ENCODE measurements around the gene SNX1. TPM values are rescaled to one million over a fixed set of nuclear protein-coding genes. Genes with fewer than 3 reads are reported as not detected.

Gene SNX1
- total RNA-seq, 4 donors from 2014 or later, result 65.6 to 122 (median 83.8) TPM

DNA sequence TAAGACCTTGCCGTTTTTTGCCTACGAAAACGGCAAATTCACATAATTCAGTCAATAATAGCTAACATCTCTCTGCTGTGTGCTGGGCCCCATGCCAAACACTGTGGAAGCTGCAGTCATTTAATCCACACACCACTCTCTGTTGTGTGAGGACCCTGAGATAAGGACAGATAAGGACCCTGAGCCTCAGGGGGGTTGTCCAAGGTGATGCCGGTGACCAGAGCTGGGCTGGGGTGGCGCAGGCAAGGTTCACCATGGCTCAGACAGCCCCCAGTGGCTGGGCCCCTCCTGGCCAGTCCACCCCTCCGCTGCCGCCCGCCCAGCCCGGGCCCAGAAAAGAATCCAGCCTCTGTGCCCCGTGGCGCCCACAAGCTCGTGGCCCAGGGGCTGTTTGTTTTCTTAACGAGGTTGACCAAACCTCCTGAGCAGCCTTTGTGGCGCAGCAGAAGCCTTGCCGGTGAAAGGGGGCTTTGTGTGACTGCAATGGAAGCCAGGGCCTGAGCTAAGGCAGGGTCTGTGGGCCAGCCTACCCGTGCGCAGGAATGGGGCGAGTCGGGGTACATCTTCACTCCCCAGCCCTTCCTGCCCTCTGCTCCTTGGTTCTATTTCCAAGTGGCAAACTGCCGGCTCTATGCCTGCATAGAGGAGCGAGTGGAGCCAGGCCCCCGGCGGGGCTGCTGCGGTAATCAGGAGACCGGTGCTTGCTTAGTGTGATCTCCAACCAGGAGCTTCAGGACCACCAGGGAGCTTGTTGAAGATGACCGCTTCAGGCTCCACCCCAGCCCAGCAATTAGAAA is 51.3 kb downstream of the SNX1 start:
- no peak for DNase-seq
- TF ChIP-seq, protein P1, sequence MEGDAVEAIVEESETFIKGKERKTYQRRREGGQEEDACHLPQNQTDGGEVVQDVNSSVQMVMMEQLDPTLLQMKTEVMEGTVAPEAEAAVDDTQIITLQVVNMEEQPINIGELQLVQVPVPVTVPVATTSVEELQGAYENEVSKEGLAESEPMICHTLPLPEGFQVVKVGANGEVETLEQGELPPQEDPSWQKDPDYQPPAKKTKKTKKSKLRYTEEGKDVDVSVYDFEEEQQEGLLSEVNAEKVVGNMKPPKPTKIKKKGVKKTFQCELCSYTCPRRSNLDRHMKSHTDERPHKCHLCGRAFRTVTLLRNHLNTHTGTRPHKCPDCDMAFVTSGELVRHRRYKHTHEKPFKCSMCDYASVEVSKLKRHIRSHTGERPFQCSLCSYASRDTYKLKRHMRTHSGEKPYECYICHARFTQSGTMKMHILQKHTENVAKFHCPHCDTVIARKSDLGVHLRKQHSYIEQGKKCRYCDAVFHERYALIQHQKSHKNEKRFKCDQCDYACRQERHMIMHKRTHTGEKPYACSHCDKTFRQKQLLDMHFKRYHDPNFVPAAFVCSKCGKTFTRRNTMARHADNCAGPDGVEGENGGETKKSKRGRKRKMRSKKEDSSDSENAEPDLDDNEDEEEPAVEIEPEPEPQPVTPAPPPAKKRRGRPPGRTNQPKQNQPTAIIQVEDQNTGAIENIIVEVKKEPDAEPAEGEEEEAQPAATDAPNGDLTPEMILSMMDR (IDR thresholded peaks at IDR 0.05), result no peak
- no peak for TF ChIP-seq POLR2A (IDR thresholded peaks at IDR 0.05)
- Histone ChIP-seq H3K36me3 (peaks cover 0 to 17% (median 0%) of the 10 kb centered on the region in 3 donors), H3K4me3 (no peak overlapping the region), H3K9me3 (no peaks in the 10 kb centered on the region), H3K27ac (no peak overlapping the region), H3K4me1 (peaks cover under 1 to 12% (median 7%) of the 10 kb centered on the region in 4 donors), H3K27me3 (peaks cover 0 to 6% of the 10 kb centered on the region in 2 donors)

DNA sequence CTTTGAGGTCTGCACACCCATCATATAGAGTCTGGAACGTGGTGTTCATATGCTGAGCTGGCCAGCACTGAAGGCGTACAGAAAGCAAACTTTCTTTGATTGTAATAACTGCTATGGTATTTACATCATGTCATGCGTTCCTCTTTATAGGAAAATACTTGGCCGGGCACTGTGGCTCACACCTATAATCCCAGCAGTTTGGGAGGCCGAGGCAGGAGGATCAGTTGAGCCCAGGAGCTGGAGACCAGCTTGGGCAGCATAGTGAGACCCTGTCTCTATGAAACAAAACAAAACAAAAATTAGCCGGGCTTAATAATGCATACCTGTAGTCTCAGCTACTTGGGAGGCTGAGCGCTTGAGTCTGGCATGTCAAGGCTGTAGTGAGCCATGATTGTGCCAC is 52.4 kb downstream of the SNX1 start:
- peaks cover 0 to 16% of the 10 kb centered on the region in 2 donors for H3K27me3 ChIP-seq
- H3K4me1 ChIP-seq, result peaks cover 5 to 21% (median 13%) of the 10 kb centered on the region in 4 donors
- H3K4me3 ChIP-seq, result no peak overlapping the region
- no peak for DNase-seq
- H3K36me3 ChIP-seq, result peaks cover 0 to 13% (median 0%) of the 10 kb centered on the region in 3 donors
- H3K27ac ChIP-seq, result no peak overlapping the region
- H3K9me3 ChIP-seq, result no peaks in the 10 kb centered on the region
- TF ChIP-seq, protein P1 (IDR thresholded peaks at IDR 0.05), result no peak
- no peak for TF ChIP-seq POLR2A (IDR thresholded peaks at IDR 0.05)

DNA sequence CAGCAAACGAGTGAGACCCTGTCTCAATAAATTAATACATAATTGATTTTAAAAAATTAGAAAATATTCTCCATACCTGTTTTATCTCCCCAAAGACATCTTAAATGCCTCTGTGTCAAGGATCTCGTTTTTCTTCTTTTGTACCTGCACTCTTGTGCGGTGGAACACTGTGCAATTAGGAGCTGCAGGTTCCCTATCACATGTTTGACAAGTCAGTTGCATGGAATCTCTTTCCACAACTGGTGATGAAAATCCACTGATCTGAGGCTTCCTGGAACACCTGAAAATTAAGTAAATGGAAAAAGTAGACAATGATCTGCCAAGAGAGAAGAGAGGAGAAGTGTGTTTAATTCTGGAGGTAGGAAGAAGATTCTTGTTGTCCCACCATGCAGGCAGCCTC is 52.8 kb downstream of the SNX1 start:
- Histone ChIP-seq H3K36me3 (peaks cover 0 to 8% (median 0%) of the 10 kb centered on the region in 3 donors), H3K9me3 (no peaks in the 10 kb centered on the region), H3K4me1 (peaks cover 5 to 25% (median 16%) of the 10 kb centered on the region in 4 donors), H3K27me3 (peaks cover 0 to 16% of the 10 kb centered on the region in 2 donors), H3K27ac (no peak overlapping the region), H3K4me3 (no peak overlapping the region)
- no peak for DNase-seq
- TF ChIP-seq POLR2A (IDR thresholded peaks at IDR 0.05), result no peak
- TF ChIP-seq, protein P1 (IDR thresholded peaks at IDR 0.05), result no peak

DNA sequence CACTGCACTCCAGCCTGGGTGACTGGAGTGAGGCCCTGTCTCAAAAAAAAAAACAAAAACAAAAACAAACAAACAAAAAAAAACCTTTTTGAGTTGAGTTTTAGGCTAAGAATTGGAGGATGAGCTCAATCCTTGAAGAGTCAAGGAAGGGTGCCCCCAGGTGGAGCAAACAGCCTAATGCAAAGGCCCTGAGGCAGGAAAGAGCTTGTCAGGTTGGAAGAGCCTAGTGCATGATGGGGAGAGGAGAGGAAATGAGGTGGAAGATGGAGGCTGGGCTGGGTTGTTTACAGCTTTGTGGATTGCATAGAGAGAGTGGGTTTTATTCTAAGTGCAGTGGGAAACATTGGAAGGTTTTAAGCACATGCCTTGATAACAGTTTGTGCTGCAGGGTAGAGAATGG is 53.6 kb downstream of the SNX1 start:
- TF ChIP-seq, protein P1 (IDR thresholded peaks at IDR 0.05), result no peak
- TF ChIP-seq POLR2A (IDR thresholded peaks at IDR 0.05), result no peak
- Histone ChIP-seq H3K27ac (no peak overlapping the region), H3K4me1 (peaks cover 5 to 29% (median 19%) of the 10 kb centered on the region in 4 donors), H3K27me3 (peaks cover 0 to 16% of the 10 kb centered on the region in 2 donors), H3K36me3 (peaks cover 0 to 11% (median 0%) of the 10 kb centered on the region in 3 donors), H3K4me3 (no peak overlapping the region), H3K9me3 (no peaks in the 10 kb centered on the region)
- DNase-seq, result no peak

DNA sequence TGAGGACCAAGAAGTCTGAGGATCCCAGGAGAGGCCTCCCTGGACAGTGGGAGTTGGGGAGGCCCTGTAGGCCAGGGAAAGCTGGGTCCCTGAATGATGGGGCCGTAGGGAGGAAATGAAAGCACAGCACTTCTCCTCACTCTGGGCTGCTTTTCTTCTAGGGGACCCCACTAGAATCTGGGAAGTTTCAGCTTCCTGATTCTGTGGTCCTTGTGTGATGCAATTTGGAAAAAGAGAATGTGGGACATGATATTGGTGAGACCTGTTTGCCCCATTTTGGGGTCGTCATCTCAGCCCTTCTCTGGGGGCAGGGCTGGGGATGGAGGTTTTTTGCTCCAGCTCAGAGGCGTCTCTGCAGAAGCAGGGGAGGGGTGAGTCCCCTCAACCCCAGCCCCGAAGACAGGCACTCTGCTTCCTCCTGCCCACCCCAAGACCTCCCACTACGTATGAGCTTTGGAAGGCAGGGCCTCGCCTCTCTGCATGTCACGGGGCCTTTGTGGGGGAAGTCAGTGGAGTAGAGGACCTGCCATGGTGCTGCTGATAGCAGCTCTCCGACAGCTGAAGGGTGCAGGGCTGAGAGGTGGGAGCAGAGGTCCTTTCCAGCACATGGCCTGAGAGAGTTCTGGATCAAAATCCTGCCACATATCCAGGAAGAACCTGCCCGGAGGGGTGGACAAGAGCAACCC is 54.3 kb downstream of the SNX1 start:
- Histone ChIP-seq H3K9me3 (no peaks in the 10 kb centered on the region), H3K27ac (no peak overlapping the region), H3K36me3 (peaks cover 0 to 11% (median 0%) of the 10 kb centered on the region in 3 donors), H3K4me3 (no peak overlapping the region), H3K27me3 (peaks cover 0 to 16% of the 10 kb centered on the region in 2 donors), H3K4me1 (peaks cover 5 to 29% (median 19%) of the 10 kb centered on the region in 4 donors)
- no peak for DNase-seq
- TF ChIP-seq, protein P1 (IDR thresholded peaks at IDR 0.05), result no peak
- no peak for TF ChIP-seq POLR2A (IDR thresholded peaks at IDR 0.05)
